ENCODE data around the gene GADD45A. TPM values are rescaled to one million over a fixed set of nuclear protein-coding genes. Genes with fewer than 3 reads are reported as not detected.

The GADD45A gene
- total and polyA plus RNA-seq, 4 donors = 26.3 to 57.9 (median 33.4) TPM

DNA sequence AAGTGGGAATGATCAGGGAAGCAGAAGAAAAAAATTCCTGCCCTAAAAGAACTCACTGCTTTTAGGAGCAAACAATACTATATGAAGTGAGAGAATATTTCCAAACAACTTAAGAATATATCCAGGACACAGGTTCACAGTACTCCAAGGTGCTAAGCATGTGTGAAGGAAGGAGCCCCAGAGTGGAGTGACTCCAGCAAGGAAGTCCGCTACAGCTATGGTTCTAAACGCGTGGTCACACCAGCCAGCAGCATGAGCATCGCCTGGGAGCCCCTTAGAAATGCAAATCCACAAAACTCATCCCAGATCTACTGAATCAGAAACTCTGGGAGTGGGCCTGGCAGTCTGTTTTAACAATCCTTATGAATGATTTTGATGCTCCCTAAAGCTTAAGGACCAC is 36.1 kb downstream of the GADD45A start:
- Histone ChIP-seq H3K9ac (ENCODE audit: low read depth in 1 of 2, low read length in 2 of 2) (no peak overlapping the region), H3K9me3 (ENCODE audit: control insufficient read depth in 4 of 4, low read length in 3 of 4) (no peaks in the 10 kb centered on the region), H3K36me3 (ENCODE audit: control insufficient read depth in 4 of 4, insufficient read depth in 3 of 4, low read depth in 1 of 4, low read length in 3 of 4) (no peaks in the 10 kb centered on the region), H3K27me3 (ENCODE audit: control insufficient read depth in 4 of 4, insufficient read depth in 4 of 4, low read length in 3 of 4) (no peaks in the 10 kb centered on the region), H3K4me1 (ENCODE audit: control insufficient read depth in 4 of 4, insufficient read depth in 4 of 4, low read length in 3 of 4) (peaks cover 3 to 16% (median 12%) of the 10 kb centered on the region in 4 donors), H3K4me3 (ENCODE audit: low read depth in 1 of 3, low read length in 3 of 3) (no peak overlapping the region), H3K27ac (ENCODE audit: low read depth in 1 of 2, low read length in 2 of 2) (no peak overlapping the region)
- 94% methylated on average over 4 of the region's 4 CpGs for WGBS
- no peak for DNase-seq (ENCODE audit: low spot score)
- TF ChIP-seq, protein P1, sequence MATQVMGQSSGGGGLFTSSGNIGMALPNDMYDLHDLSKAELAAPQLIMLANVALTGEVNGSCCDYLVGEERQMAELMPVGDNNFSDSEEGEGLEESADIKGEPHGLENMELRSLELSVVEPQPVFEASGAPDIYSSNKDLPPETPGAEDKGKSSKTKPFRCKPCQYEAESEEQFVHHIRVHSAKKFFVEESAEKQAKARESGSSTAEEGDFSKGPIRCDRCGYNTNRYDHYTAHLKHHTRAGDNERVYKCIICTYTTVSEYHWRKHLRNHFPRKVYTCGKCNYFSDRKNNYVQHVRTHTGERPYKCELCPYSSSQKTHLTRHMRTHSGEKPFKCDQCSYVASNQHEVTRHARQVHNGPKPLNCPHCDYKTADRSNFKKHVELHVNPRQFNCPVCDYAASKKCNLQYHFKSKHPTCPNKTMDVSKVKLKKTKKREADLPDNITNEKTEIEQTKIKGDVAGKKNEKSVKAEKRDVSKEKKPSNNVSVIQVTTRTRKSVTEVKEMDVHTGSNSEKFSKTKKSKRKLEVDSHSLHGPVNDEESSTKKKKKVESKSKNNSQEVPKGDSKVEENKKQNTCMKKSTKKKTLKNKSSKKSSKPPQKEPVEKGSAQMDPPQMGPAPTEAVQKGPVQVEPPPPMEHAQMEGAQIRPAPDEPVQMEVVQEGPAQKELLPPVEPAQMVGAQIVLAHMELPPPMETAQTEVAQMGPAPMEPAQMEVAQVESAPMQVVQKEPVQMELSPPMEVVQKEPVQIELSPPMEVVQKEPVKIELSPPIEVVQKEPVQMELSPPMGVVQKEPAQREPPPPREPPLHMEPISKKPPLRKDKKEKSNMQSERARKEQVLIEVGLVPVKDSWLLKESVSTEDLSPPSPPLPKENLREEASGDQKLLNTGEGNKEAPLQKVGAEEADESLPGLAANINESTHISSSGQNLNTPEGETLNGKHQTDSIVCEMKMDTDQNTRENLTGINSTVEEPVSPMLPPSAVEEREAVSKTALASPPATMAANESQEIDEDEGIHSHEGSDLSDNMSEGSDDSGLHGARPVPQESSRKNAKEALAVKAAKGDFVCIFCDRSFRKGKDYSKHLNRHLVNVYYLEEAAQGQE (IDR thresholded peaks at IDR 0.05) = no peak
- TF ChIP-seq, protein P2, sequence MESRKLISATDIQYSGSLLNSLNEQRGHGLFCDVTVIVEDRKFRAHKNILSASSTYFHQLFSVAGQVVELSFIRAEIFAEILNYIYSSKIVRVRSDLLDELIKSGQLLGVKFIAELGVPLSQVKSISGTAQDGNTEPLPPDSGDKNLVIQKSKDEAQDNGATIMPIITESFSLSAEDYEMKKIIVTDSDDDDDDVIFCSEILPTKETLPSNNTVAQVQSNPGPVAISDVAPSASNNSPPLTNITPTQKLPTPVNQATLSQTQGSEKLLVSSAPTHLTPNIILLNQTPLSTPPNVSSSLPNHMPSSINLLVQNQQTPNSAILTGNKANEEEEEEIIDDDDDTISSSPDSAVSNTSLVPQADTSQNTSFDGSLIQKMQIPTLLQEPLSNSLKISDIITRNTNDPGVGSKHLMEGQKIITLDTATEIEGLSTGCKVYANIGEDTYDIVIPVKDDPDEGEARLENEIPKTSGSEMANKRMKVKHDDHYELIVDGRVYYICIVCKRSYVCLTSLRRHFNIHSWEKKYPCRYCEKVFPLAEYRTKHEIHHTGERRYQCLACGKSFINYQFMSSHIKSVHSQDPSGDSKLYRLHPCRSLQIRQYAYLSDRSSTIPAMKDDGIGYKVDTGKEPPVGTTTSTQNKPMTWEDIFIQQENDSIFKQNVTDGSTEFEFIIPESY (IDR thresholded peaks at IDR 0.05) = no peak
- TF ChIP-seq FOXA1 (IDR thresholded peaks at IDR 0.05) = no peak
- no peak for TF ChIP-seq NR2F2 (IDR thresholded peaks at IDR 0.05)
- TF ChIP-seq RXRA (IDR thresholded peaks at IDR 0.05) = no peak
- no peak for TF ChIP-seq HNF4G (IDR thresholded peaks at IDR 0.05)
- TF ChIP-seq HNF4A (conservative IDR thresholded peaks at IDR 0.05) = no peak
- no peak for TF ChIP-seq GABPA (IDR thresholded peaks at IDR 0.05 in 1 of 2, conservative IDR thresholded peaks at IDR 0.05 in 1 of 2)
- TF ChIP-seq YY1 (IDR thresholded peaks at IDR 0.05) = no peak
- TF ChIP-seq, protein P3, sequence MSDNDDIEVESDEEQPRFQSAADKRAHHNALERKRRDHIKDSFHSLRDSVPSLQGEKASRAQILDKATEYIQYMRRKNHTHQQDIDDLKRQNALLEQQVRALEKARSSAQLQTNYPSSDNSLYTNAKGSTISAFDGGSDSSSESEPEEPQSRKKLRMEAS (IDR thresholded peaks at IDR 0.05) = no peak
- TF ChIP-seq, protein P4, sequence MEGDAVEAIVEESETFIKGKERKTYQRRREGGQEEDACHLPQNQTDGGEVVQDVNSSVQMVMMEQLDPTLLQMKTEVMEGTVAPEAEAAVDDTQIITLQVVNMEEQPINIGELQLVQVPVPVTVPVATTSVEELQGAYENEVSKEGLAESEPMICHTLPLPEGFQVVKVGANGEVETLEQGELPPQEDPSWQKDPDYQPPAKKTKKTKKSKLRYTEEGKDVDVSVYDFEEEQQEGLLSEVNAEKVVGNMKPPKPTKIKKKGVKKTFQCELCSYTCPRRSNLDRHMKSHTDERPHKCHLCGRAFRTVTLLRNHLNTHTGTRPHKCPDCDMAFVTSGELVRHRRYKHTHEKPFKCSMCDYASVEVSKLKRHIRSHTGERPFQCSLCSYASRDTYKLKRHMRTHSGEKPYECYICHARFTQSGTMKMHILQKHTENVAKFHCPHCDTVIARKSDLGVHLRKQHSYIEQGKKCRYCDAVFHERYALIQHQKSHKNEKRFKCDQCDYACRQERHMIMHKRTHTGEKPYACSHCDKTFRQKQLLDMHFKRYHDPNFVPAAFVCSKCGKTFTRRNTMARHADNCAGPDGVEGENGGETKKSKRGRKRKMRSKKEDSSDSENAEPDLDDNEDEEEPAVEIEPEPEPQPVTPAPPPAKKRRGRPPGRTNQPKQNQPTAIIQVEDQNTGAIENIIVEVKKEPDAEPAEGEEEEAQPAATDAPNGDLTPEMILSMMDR (IDR thresholded peaks at IDR 0.05; ENCODE audit: low read depth, low read length, missing input control) = no peak
- no peak for TF ChIP-seq RAD21 (IDR thresholded peaks at IDR 0.05)
- TF ChIP-seq TAF1 (conservative IDR thresholded peaks at IDR 0.05) = no peak

DNA sequence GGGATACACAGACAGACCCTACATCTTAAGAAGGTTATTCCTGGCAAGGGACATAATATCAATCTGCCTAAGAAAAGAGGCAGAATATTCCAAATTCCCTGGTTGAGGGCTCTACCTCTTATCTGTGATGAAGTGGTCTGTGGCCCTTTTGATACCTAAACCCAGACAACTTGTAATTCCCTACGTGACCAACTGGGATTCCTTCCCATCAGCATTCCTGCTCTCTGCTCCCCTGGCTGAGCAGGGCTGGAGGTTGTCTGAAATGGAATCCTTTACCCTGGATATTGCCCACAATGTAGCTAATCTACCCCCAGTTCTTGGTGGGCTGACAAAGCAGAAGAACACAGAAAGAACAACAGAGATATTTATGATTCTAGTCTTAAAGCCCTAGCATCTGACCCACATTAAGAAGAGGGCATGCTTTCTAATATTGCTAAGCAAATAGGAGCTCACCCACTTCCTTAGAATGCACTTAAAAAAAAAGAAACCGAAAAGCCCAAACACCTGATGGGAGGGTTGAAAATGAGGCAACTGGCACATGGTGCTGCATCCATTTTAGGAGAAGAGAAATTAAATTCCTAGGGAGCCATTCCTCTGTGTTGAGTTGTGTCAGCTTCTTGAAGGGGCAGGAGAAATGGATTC is 36.8 kb downstream of the GADD45A start:
- Histone ChIP-seq H3K27ac (ENCODE audit: low read depth in 1 of 2, low read length in 2 of 2) (no peak overlapping the region), H3K4me1 (ENCODE audit: control insufficient read depth in 4 of 4, insufficient read depth in 4 of 4, low read length in 3 of 4) (peaks cover 3 to 11% (median 7%) of the 10 kb centered on the region in 4 donors)
- WGBS = 92% methylated on average over 2 of the region's 2 CpGs

More for the DNA sequence above, 36.8 kb downstream of the GADD45A start:
- Histone ChIP-seq H3K4me3 (ENCODE audit: low read depth in 1 of 3, low read length in 3 of 3) (no peak overlapping the region), H3K9ac (ENCODE audit: low read depth in 1 of 2, low read length in 2 of 2) (no peak overlapping the region), H3K36me3 (ENCODE audit: control insufficient read depth in 4 of 4, insufficient read depth in 3 of 4, low read depth in 1 of 4, low read length in 3 of 4) (no peaks in the 10 kb centered on the region), H3K27me3 (ENCODE audit: control insufficient read depth in 4 of 4, insufficient read depth in 4 of 4, low read length in 3 of 4) (no peaks in the 10 kb centered on the region), H3K9me3 (ENCODE audit: control insufficient read depth in 4 of 4, low read length in 3 of 4) (no peaks in the 10 kb centered on the region)
- DNase-seq (ENCODE audit: low spot score) = no peak
- TF ChIP-seq YY1 (IDR thresholded peaks at IDR 0.05) = no peak
- no peak for TF ChIP-seq RAD21 (IDR thresholded peaks at IDR 0.05)
- TF ChIP-seq SP1 (IDR thresholded peaks at IDR 0.05) = no peak
- TF ChIP-seq HNF4G (IDR thresholded peaks at IDR 0.05) = no peak
- no peak for TF ChIP-seq EGR1 (IDR thresholded peaks at IDR 0.05; ENCODE audit: low read depth in 2 of 2)
- TF ChIP-seq, protein P2 (IDR thresholded peaks at IDR 0.05) = no peak
- no peak for TF ChIP-seq FOXA2 (IDR thresholded peaks at IDR 0.05)
